NCI-H748 treated with DMSO at 0.1 percent for 48 hours (cell line): Measurements from ENCODE around the gene UPK2.

Experiments used
- DNase-seq: peaks from one replicate; lab custom pipeline; 2025; lab: John Stamatoyannopoulos, UW

The UPK2 gene

DNA sequence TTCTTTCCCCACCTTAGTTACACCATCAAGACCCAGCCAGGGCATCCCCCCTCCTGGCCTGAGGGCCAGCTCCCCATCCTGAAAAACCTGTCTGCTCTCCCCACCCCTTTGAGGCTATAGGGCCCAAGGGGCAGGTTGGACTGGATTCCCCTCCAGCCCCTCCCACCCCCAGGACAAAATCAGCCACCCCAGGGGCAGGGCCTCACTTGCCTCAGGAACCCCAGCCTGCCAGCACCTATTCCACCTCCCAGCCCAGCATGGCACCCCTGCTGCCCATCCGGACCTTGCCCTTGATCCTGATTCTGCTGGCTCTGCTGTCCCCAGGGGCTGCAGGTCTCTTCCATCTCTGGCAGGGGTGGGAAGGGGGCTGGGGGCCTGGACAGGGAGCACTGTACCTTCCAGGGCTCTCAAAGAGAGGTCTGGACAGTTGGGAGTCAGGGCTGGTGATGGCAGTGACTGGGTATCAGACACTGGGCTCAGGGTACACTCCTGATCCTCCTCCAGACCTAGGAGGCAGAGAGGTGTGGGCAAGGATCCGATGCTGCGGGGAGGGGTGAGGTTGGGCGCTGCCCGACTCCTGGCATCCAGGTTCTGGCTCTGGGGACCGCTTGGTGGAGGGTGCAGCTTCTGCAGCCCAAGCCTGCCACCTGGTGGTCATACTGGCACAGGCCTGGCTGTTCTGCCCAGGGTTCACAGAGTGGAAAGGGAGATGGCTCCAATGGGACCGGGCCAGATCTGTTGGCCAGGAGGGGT is at the start of gene UPK2:
TSS of gene UPK2 (plus strand) at position 205 of the 753 bp plus-strand sequence. CDS start at position 258, 53 bp downstream.
- DNase-seq = peak; percentile 35

GRCh38 chr11:118907051-118908042 is 48.8 kb upstream of the UPK2 start:
- peak; percentile 34 for DNase-seq

DNA sequence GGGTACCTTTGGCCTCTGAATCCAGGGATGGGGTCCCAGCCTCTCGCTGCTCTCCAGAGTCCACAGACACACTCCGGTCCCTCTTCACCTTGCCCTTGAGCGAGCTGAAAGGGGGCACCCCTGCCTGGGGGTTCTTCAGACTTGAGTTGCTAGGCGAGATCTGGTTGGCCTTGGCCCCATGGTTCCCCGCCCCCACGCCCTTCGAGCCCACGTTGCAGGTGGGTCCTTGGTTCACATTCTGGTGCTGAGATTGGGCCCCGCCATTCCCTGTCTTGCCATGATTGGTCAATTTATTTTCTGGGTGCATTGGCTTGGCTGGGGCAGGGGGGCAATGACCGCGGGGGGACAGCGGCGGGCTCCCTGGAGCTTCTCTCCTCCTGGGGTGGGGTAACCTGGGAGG is 47.8 kb upstream of the UPK2 start:
- no peak for DNase-seq

GRCh38 chr11:118908901-118909618 is 47.0 kb upstream of the UPK2 start:
- no peak for DNase-seq

- DNase-seq = no peak
These were observed 46.3 kb upstream of the UPK2 start for GRCh38 chr11:118909619-118910308.

DNA sequence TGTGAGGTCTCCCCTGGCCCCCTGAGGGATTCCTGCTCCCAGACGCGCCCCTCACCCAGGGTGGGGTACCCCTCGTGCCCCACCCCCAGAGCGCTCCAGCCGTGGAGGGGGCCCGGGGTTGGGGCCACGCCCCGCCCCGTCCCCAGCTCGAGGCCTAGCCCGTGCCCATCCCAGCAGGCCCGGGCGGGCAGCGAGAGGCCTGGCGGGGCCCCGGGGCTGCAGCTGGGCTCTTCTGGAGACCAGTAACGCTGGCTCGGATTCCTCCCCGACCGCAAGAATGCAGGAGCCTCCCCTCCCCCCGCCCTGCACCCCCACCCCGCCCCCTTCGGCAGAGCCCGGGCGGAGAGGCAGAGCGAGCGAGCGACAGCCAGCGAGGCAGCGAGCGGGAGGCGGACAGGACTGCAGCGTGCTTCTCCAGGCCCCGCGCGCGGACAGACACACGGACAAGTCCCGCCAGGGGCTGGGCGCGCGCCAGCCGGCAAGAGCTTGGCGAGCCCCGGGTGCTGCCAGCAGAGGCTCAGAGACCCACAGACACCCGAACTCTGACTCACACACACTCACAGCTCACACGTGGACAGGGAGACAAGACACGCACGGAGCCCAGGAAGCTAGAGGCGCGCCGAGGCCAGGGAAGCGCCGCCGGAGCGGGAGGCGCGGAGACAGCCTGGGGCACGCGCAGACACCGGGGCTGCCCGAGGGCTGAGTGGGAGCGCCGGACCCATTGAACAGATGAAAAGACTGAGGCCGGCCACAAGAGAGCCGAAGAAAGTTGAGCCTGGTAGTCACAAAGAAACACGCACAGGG is 45.6 kb upstream of the UPK2 start:
- no peak for DNase-seq

DNA sequence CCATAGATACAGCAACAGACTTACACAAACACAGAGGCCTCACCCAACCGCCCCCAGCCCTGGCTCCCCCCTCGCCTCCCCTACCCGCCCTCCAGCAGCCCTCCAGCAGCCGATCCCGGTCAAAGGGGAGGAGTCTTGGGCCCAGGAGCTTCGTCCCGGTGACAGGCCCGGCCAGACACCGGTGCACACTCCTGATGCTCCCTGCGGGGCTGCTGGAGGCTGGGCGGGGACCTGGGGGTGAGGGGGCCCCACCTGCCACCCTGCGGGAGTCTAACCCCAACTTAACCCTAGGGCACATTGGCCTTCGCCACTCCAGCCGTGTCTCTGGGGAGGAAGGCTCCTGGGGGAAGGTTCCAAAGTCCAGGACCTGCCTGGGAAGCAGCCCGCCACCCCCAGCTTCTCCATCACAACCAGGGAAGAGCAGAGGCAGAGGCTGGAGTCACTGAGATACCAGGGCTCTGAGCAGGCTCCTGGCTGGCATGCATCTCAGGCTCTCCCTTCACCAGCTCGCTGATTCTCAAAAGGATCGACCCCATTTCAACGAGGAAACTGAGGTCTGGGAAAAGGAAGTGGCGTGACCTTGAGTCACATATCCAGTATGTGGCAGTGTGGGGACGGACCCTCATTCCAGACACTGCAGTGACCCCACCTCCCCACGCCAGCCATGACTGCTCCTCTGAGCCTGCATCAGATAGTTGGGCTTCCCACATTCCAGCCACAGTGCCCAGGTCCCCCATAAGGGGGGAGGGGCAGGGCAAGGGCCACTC is 44.8 kb upstream of the UPK2 start:
- no peak for DNase-seq

DNA sequence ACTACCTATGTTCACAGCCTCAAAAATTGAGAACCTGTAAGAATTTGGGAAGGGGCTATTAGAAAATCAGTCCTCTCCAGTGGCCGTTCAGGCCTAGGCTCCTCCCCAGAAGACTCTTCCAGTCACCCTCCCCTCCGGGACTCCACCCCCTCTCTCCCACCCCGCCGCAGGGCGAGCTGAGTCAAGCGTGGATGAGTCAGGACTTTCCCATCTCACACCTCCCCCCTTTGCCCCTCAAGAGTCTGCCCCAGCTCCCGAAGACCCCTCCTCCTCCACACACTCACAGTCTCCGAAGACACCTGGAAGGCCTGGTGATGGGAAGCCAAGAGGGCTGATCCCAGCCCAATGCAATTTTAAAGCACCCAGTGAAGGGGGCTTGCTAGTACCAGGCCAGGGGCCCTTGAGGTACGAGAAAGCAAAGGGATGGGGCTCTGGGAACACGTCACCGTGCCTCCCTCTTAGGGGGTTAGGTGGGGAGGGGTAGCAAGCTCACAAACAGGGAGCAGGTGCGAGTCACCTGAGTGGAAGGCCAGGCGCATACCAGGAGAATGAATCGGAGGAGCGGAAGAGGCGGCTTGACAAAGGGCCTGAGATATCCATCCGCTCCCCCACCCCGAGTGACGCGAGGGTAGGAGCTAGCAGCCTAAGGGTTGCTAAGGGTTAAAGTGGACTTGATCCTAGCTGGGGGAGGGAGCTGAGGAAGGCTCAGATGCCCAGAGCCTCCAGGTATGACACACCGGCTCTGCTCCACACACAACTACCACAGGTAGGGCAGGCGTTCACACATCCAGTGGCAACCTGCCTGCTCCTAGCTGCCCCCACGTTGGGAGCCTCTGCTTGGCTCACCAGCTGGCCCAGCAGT is 44.0 kb upstream of the UPK2 start:
- DNase-seq = no peak

DNA sequence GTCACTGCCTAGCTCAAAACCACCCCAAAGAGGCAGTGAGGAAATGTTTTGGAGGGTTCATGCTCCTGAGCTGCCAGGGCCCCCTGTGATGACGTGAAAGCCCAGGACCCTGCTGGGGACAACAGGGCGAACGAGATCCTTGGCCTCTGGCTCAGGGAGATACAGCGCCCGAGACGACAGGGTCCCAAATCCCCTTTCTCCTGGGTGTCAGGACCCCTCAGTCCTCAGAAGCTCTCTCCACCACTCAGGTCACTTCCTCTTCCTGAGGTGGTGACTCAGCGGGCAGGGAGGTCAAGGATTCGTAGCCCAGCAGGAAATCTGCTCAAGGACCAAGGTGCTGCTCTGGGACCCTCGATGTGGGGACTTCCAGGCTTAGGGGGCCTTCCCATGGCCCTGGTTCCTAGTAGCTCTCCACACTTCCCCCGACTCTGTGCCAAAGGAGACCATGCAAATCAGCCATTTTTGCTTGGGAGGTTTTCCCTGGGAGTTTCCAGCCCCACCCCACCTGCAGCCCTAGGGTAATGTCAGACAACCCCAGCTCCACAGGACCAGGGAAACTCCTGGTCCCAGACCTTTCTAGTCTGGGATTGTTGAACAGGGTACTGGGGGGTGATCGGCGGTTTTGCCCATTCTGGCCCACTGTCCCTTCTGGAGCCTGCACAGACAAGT is 43.2 kb upstream of the UPK2 start:
- no peak for DNase-seq

DNA sequence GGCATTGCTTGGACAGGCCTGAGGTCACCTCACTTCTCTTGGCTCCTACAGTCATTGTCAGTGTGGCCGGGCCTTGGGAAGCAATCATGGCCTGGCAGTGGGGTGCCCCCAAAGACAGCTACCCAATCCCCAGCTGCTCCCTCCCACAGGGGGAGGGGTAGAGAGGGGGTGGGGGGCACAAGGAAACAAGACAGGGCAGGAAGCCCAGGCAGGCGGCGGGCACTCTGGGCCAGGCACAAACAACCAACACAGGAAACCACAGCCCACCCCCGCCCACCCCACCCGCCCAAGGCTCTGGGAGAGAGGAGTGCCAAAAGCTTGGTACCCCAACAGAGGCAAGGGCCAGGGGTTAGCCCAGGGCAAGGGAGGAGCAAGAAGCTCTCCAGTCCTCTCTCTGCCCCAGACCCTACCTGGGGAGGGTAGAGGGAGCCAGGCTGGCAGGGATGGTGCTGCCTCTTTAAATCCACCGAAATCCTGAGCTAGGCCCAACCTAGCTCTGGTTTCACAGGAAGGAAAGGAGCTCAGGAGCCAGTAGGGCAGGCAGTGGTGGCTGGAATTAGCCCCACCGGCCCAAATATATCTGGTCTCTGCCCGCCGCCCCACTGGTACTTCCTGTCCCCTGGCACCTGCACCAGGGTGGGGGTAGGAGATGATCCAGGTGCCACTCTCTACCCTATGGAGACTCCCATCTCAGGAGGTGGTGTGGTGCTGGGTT is 42.5 kb upstream of the UPK2 start:
- no peak for DNase-seq

DNA sequence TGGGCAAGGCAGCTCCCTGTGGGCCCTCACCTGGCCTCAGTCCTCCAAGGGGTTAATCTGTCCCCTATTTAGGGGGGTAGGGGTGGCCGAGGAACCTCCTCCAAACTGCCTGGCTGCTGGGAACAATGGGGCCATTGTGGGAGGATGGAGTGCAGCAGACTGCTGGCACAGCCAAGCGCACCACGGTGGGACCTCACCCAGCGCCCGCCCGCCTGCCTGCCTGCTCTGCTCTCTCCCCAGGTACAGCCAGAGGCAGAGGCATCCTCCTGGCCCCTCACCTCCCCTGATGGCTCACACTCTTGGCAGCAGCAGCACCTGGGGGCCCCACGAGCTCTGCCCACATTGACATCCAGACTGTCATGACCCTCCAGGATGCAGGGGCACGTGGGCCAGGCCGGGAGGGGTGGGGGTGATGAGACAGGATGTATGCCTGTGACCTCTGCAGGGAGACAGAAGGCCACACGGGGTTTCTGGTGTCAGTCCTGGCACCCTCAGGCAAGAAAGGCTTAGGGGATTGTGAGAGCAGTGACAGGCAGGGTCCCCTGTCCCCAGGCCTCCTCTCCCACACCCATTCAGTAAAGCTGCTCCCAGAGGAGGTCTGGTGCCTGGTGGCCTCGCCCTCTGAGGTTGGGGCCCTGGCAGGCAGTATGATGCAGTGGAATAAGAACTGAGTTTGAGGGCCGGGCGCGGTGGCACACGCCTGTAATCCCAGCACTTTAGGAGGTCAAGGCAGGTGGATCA is 41.8 kb upstream of the UPK2 start:
- DNase-seq = no peak

DNA sequence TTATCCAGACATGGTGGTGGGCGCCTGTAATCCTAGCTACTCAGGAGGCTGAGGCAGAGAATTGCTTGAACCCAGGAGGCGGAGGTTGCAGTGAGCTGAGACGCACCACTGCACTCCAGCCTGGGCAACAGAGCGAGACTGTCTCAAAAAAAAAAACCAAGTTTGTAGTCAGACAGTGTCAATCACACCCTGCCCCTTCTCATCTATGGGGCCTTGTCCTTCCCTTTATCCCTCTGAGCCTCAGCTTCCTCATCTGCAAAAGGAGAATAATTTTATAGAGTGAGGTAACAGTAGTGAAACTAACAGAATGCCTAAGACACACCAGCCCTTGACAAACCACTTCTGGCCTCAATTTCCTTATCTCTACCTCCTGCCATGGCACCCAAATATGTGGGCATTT is 41.1 kb upstream of the UPK2 start:
- no peak for DNase-seq

- DNase-seq = no peak
These were observed 40.7 kb upstream of the UPK2 start for GRCh38 chr11:118915396-118915795.

GRCh38 chr11:118915941-118916841 is 39.9 kb upstream of the UPK2 start:
- no peak for DNase-seq

- no peak for DNase-seq
These were observed 39.2 kb upstream of the UPK2 start for GRCh38 chr11:118916842-118917388.
